Measurements from ENCODE around the gene NCAM2. TPM values are rescaled to one million over a fixed set of nuclear protein-coding genes. Genes with fewer than 3 reads are reported as not detected.

The NCAM2 gene
- total and polyA plus RNA-seq, 2 donors (not counting 1 experiment from before 2014, with no cell fraction given): 0.13 TPM; not detected in 1

DNA sequence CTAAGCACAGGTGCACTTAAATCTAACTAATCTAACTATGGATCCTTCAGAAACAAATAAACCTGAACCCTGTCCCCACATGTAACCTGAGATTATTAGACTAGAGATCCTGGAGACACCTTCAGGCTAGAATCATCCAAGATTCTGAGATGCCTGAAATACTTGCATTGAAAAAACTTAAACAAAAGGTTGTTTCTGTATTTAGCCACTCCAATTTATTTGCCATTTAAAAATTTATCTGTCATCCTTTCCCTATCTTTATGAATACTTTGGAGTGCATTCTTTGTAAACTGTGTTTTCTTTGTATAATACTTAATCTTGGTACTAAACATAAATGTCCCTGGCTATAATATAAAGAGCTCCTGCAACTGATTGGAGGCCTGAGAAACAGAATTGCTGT lies 270.7 kb downstream of the NCAM2 start:
- Mint-ChIP-seq H3K4me3 (no peak overlapping the region), H3K27me3 (no peaks in the 10 kb centered on the region), H3K9me3 (ENCODE audit: insufficient read depth) (no peaks in the 10 kb centered on the region), H3K27ac (no peak overlapping the region), H3K4me1 (no peaks in the 10 kb centered on the region)
- ATAC-seq (ENCODE audit: low read depth): no peak
- Histone ChIP-seq H3K27me3 (replicated peaks in 1 of 4; ENCODE audit: control extremely low read depth in 1 of 4, control insufficient read depth in 3 of 4, insufficient read depth in 4 of 4, low read length in 3 of 4) (no peaks in the 10 kb centered on the region), H3K9me3 (ENCODE audit: control extremely low read depth in 1 of 3, control insufficient read depth in 2 of 3, insufficient read depth in 1 of 3, low read length in 2 of 3) (no peaks in the 10 kb centered on the region), H3K79me2 (ENCODE audit: control insufficient read depth, insufficient read depth, low read length) (no peaks in the 10 kb centered on the region), H3K27ac (ENCODE audit: low read length in 2 of 2) (no peak overlapping the region), H2AFZ (ENCODE audit: insufficient read depth, low read depth, low read length, poor library complexity, severe bottlenecking) (no peak overlapping the region), H3K9ac (ENCODE audit: low read length) (no peak overlapping the region), H3K4me1 (ENCODE audit: control insufficient read depth in 2 of 2, insufficient read depth in 2 of 2, low read length in 2 of 2) (no peaks in the 10 kb centered on the region), H3K36me3 (replicated peaks in 1 of 2; ENCODE audit: control extremely low read depth in 1 of 2, control insufficient read depth in 1 of 2, extremely low read depth in 1 of 2, insufficient read depth in 2 of 2, low read length in 1 of 2) (no peaks in the 10 kb centered on the region), H3K4me3 (ENCODE audit: control extremely low read depth in 1 of 5, extremely low read depth in 1 of 5, insufficient read depth in 1 of 5, low read depth in 2 of 5, low read length in 4 of 5) (no peak overlapping the region), H4K20me1 (ENCODE audit: control insufficient read depth, insufficient read depth, low read length, poor library complexity, severe bottlenecking) (no peaks in the 10 kb centered on the region), H3K4me2 (replicated peaks; ENCODE audit: low read depth, low read length, poor library complexity, severe bottlenecking) (no peak overlapping the region)
- no peak for DNase-seq
- POLR2A ChIA-PET: no interaction called here
- TF ChIP-seq EZH2 (IDR thresholded peaks at IDR 0.05; ENCODE audit: borderline replicate concordance, insufficient read depth, low read depth, low read length, poor library complexity, severe bottlenecking): no peak
- TF ChIP-seq, protein P1, sequence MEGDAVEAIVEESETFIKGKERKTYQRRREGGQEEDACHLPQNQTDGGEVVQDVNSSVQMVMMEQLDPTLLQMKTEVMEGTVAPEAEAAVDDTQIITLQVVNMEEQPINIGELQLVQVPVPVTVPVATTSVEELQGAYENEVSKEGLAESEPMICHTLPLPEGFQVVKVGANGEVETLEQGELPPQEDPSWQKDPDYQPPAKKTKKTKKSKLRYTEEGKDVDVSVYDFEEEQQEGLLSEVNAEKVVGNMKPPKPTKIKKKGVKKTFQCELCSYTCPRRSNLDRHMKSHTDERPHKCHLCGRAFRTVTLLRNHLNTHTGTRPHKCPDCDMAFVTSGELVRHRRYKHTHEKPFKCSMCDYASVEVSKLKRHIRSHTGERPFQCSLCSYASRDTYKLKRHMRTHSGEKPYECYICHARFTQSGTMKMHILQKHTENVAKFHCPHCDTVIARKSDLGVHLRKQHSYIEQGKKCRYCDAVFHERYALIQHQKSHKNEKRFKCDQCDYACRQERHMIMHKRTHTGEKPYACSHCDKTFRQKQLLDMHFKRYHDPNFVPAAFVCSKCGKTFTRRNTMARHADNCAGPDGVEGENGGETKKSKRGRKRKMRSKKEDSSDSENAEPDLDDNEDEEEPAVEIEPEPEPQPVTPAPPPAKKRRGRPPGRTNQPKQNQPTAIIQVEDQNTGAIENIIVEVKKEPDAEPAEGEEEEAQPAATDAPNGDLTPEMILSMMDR (IDR thresholded peaks at IDR 0.05): no peak
- intact Hi-C loops (cut with micrococcal nuclease): no loop called here
- CTCF ChIA-PET: no interaction called here

DNA sequence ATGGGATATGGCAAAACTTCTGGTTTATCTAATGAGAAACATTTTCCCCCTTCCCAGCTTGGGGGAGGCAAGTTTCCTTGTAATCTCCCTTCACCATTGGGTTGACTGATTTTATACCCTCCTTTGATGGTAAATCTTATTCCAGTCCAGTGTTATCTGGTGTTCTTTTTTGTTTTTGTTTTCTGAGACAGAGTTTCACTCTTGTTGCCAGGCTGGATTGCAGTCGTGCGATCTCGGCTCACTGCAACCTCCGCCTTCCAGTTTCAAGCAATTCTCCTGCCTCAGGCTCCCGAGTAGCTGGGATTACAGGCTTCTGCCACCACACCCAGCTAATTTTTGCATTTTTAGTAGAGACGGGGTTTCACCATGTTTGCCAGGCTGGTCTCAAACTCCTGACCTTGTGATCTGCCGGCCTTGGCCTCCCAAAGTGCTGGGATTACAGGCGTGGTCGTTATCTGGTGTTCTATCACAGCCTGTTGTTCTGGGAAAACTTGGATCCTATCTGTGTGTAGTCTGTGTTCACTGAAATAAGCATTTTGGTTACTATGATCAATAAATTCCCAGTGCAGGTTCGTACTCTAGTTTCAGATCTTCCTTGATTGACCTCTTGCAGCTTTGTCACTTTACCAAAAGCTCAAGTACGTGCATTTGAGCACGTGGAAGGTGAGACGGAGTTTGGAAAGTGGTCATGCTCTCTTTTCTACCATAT lies 281.1 kb downstream of the NCAM2 start:
- DNase-seq: no peak
- 96% methylated on average over 9 of the region's 13 CpGs for WGBS (ENCODE audit: insufficient coverage)

More for the DNA sequence above, 281.1 kb downstream of the NCAM2 start:
- H3K9ac ChIP-seq (ENCODE audit: low read length): no peak overlapping the region
- H3K4me1 ChIP-seq (ENCODE audit: control insufficient read depth in 2 of 2, insufficient read depth in 2 of 2, low read length in 2 of 2): no peaks in the 10 kb centered on the region
- H3K27me3 Mint-ChIP-seq: no peaks in the 10 kb centered on the region
- H4K20me1 ChIP-seq (ENCODE audit: control insufficient read depth, insufficient read depth, low read length, poor library complexity, severe bottlenecking): no peaks in the 10 kb centered on the region
- no peak overlapping the region for H2AFZ ChIP-seq (ENCODE audit: insufficient read depth, low read depth, low read length, poor library complexity, severe bottlenecking)
- H3K4me3 ChIP-seq (ENCODE audit: control extremely low read depth in 1 of 5, extremely low read depth in 1 of 5, insufficient read depth in 1 of 5, low read depth in 2 of 5, low read length in 4 of 5): no peak overlapping the region
- H3K79me2 ChIP-seq (ENCODE audit: control insufficient read depth, insufficient read depth, low read length): no peaks in the 10 kb centered on the region
- H3K27ac ChIP-seq (ENCODE audit: low read length in 2 of 2): no peak overlapping the region
- no peak for TF ChIP-seq EZH2 (IDR thresholded peaks at IDR 0.05; ENCODE audit: borderline replicate concordance, insufficient read depth, low read depth, low read length, poor library complexity, severe bottlenecking)
- TF ChIP-seq, protein P1 (IDR thresholded peaks at IDR 0.05): no peak
- peaks cover 3% of the 10 kb centered on the region for H3K9me3 Mint-ChIP-seq (ENCODE audit: insufficient read depth)
- ATAC-seq (ENCODE audit: low read depth): no peak
- CTCF ChIA-PET: no interaction called here
- no peak overlapping the region for H3K27ac Mint-ChIP-seq
- no peaks in the 10 kb centered on the region for H3K36me3 ChIP-seq (replicated peaks in 1 of 2; ENCODE audit: control extremely low read depth in 1 of 2, control insufficient read depth in 1 of 2, extremely low read depth in 1 of 2, insufficient read depth in 2 of 2, low read length in 1 of 2)
- H3K4me2 ChIP-seq (replicated peaks; ENCODE audit: low read depth, low read length, poor library complexity, severe bottlenecking): no peak overlapping the region
- no peaks in the 10 kb centered on the region for H3K27me3 ChIP-seq (replicated peaks in 1 of 4; ENCODE audit: control extremely low read depth in 1 of 4, control insufficient read depth in 3 of 4, insufficient read depth in 4 of 4, low read length in 3 of 4)
- H3K9me3 ChIP-seq (ENCODE audit: control extremely low read depth in 1 of 3, control insufficient read depth in 2 of 3, insufficient read depth in 1 of 3, low read length in 2 of 3): no peaks in the 10 kb centered on the region
- no peaks in the 10 kb centered on the region for H3K4me1 Mint-ChIP-seq
- POLR2A ChIA-PET: no interaction called here
- no peak overlapping the region for H3K4me3 Mint-ChIP-seq
- intact Hi-C loops (cut with micrococcal nuclease): loop anchor here (10.0 kb wide), 1 partner anchor 1485 kb away; no protein-coding TSS in a partner anchor
